ENCODE measurements around the gene CXCR1.

Gene CXCR1

GRCh38 chr2:218169757-218170546, 3.2 kb upstream of the CXCR1 start:
- no peak for DNase-seq
- no peak for TF ChIP-seq CTCF (IDR thresholded peaks at IDR 0.05; ENCODE audit: low read depth, low read length)

GRCh38 chr2:218168635-218169462, 2.1 kb upstream of the CXCR1 start:
- Histone ChIP-seq H3K36me3 (no peaks in the 10 kb centered on the region), H3K27ac (no peak overlapping the region), H3K27me3 (ENCODE audit: insufficient read depth, low read depth, severe bottlenecking) (peaks cover 70% of the 10 kb centered on the region), H3K9me3 (ENCODE audit: severe bottlenecking) (no peaks in the 10 kb centered on the region), H3K4me3 (ENCODE audit: low read depth, low read length) (no peak overlapping the region)
- peak; percentile 83 for TF ChIP-seq CTCF (IDR thresholded peaks at IDR 0.05; ENCODE audit: low read depth, low read length)
- peak; percentile 69 for DNase-seq

More at GRCh38 chr2:218169757-218170546, 3.2 kb upstream of the CXCR1 start:
- peaks cover 66% of the 10 kb centered on the region for H3K27me3 ChIP-seq (ENCODE audit: insufficient read depth, low read depth, severe bottlenecking)
- H3K36me3 ChIP-seq: no peaks in the 10 kb centered on the region
- no peaks in the 10 kb centered on the region for H3K9me3 ChIP-seq (ENCODE audit: severe bottlenecking)
- no peak overlapping the region for H3K27ac ChIP-seq
- no peak overlapping the region for H3K4me3 ChIP-seq (ENCODE audit: low read depth, low read length)

- Histone ChIP-seq H3K27me3 (ENCODE audit: insufficient read depth, low read depth, severe bottlenecking) (peaks cover 70% of the 10 kb centered on the region), H3K36me3 (no peaks in the 10 kb centered on the region), H3K9me3 (ENCODE audit: severe bottlenecking) (no peaks in the 10 kb centered on the region), H3K4me3 (ENCODE audit: low read depth, low read length) (no peak overlapping the region), H3K27ac (no peak overlapping the region)
- no peak for DNase-seq
- TF ChIP-seq CTCF (IDR thresholded peaks at IDR 0.05; ENCODE audit: low read depth, low read length): no peak
These were observed 1.3 kb upstream of the CXCR1 start for GRCh38 chr2:218168016-218168415.

- Histone ChIP-seq H3K9me3 (ENCODE audit: severe bottlenecking) (no peaks in the 10 kb centered on the region), H3K27ac (no peak overlapping the region), H3K36me3 (no peaks in the 10 kb centered on the region), H3K4me3 (ENCODE audit: low read depth, low read length) (no peak overlapping the region), H3K27me3 (ENCODE audit: insufficient read depth, low read depth, severe bottlenecking) (peaks cover 64% of the 10 kb centered on the region)
- no peak for DNase-seq
- no peak for TF ChIP-seq CTCF (IDR thresholded peaks at IDR 0.05; ENCODE audit: low read depth, low read length)
These were observed 3.9 kb downstream of the CXCR1 start for GRCh38 chr2:218162814-218163213.

- no peak overlapping the region for H3K27ac ChIP-seq
- H3K27me3 ChIP-seq (ENCODE audit: insufficient read depth, low read depth, severe bottlenecking): peaks cover 52% of the 10 kb centered on the region
- H3K9me3 ChIP-seq (ENCODE audit: severe bottlenecking): no peaks in the 10 kb centered on the region
- no peaks in the 10 kb centered on the region for H3K36me3 ChIP-seq
- TF ChIP-seq CTCF (IDR thresholded peaks at IDR 0.05; ENCODE audit: low read depth, low read length): no peak
- no peak for DNase-seq
- no peak overlapping the region for H3K4me3 ChIP-seq (ENCODE audit: low read depth, low read length)
These were observed 5.1 kb downstream of the CXCR1 start for GRCh38 chr2:218161644-218162043.

Measured in WERI-Rb-1 (cell line).